WERI-Rb-1 (cell line): ENCODE measurements around the gene ELF5.

ENCODE experiments used
- DNase-seq: peaks from one replicate; pipeline ENCODE4 v3.0.0-alpha.2; 2020
- H3K27ac ChIP-seq: fragments of 250-450 bp; sonication (Bioruptor Pico); 2 replicates; pipeline ENCODE4 v1.5.1; 2020; ENCODE audit warnings: mild to moderate bottlenecking, moderate library complexity
- H3K27me3 ChIP-seq: fragments of 250-450 bp; sonication (Bioruptor Pico); 2 replicates; pipeline ENCODE4 v1.5.1; 2021; ENCODE audit warnings: mild to moderate bottlenecking, low read depth, moderate library complexity; ENCODE audit not compliant: insufficient read depth, severe bottlenecking
- H3K36me3 ChIP-seq: fragments of 250-450 bp; sonication (Bioruptor Pico); 2 replicates; pipeline ENCODE4 v1.5.1; 2020; ENCODE audit warnings: mild to moderate bottlenecking, moderate library complexity
- H3K4me3 ChIP-seq: 2 replicates; pipeline ENCODE4 v1.5.1; 2011; ENCODE audit warnings: low read depth, mild to moderate bottlenecking, control low read depth, low read length
- H3K9me3 ChIP-seq: fragments of 250-450 bp; sonication (Bioruptor Pico); 2 replicates; pipeline ENCODE4 v1.5.1; 2021; ENCODE audit warnings: mild to moderate bottlenecking, moderate library complexity; ENCODE audit not compliant: severe bottlenecking
- TF ChIP-seq, protein P1 (sequence below): IDR thresholded peaks from 2 replicates; pipeline ENCODE4 v1.5.1; 2011; ENCODE audit warnings: low read depth, mild to moderate bottlenecking, control low read depth, inconsistent platforms, low read length

Gene ELF5

DNA sequence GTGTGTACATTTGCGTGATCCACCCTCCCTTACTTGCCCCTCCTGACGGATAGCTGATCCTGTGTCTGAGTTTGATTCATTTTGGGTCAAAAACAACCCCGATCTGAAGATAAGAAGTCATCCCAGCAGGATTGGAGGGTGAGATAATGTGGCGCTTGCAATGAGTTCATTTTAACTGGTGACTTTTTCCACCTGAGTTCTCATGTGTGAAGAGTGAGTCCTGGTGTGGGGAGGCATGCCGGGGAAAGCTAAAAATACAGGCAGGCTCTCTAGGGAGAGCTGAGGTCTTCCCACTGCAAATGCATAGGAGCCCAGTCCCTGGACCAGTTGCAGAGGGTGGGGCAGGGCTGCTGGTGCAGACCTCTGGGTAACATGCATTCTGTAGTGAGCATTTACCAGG lies 35.7 kb upstream of the ELF5 start:
- TF ChIP-seq, protein P1, sequence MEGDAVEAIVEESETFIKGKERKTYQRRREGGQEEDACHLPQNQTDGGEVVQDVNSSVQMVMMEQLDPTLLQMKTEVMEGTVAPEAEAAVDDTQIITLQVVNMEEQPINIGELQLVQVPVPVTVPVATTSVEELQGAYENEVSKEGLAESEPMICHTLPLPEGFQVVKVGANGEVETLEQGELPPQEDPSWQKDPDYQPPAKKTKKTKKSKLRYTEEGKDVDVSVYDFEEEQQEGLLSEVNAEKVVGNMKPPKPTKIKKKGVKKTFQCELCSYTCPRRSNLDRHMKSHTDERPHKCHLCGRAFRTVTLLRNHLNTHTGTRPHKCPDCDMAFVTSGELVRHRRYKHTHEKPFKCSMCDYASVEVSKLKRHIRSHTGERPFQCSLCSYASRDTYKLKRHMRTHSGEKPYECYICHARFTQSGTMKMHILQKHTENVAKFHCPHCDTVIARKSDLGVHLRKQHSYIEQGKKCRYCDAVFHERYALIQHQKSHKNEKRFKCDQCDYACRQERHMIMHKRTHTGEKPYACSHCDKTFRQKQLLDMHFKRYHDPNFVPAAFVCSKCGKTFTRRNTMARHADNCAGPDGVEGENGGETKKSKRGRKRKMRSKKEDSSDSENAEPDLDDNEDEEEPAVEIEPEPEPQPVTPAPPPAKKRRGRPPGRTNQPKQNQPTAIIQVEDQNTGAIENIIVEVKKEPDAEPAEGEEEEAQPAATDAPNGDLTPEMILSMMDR: no peak
- no peak for DNase-seq
- Histone ChIP-seq H3K36me3 (no peaks in the 10 kb centered on the region), H3K27me3 (no peaks in the 10 kb centered on the region), H3K4me3 (no peak overlapping the region), H3K9me3 (no peaks in the 10 kb centered on the region), H3K27ac (no peak overlapping the region)

DNA sequence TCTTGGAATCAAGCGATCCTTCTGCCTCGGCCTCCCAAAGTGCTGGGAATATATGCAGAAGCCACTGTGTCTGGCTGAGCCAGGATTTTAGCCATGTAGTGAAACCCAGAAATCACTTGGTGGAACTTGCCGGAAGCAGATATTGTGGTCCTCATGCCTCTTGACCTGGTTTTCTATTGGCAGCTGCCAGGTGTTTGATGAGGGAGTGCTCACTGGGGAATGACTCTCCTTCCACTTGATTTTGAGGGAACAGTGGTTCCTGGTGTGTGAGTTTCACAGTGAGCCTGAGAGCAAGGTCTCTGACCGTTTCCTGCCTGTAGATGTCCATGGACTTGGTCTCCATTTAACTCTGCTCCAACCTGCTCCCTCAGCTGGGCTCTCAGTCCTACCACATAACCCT lies 34.7 kb upstream of the ELF5 start:
- Histone ChIP-seq H3K36me3 (no peaks in the 10 kb centered on the region), H3K4me3 (no peak overlapping the region), H3K27me3 (no peaks in the 10 kb centered on the region), H3K9me3 (no peaks in the 10 kb centered on the region), H3K27ac (no peak overlapping the region)
- DNase-seq: no peak
- TF ChIP-seq, protein P1: no peak

DNA sequence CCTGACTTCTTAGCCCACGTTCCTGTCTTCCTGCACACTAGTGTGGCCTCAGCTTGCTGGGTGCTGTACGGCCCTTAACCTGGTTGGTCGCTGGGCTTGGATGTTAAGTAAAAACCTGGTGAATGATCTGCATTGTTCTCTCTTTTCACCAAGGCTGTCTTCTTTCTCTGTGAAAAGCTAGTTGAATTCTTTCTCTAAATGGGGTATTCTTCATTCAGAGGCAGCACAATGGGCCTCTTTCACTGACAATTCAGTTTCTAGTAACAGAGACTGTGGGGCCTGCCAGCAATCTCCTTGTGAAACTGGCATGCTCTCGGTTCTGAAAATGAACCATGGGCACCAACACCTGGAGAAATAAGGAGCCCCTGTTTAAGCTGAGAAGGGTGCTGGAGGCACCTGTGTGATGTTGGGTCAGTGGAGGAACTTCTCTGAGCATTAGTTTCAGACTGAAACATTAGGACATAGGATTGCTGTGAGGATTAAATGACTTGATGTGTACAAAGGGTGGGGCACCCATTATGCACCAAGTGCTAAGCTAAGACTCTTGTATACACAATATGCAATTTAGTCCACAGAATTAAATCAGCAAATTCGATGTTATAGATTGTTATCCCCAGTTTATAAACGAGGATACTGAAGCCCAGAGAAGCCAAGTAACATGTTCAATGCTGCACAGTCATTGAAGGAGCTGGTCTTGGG lies 33.1 kb upstream of the ELF5 start:
- H3K36me3 ChIP-seq: no peaks in the 10 kb centered on the region
- no peak overlapping the region for H3K27ac ChIP-seq
- no peaks in the 10 kb centered on the region for H3K9me3 ChIP-seq
- H3K4me3 ChIP-seq: no peak overlapping the region
- DNase-seq: no peak
- H3K27me3 ChIP-seq: no peaks in the 10 kb centered on the region
- TF ChIP-seq, protein P1: no peak

DNA sequence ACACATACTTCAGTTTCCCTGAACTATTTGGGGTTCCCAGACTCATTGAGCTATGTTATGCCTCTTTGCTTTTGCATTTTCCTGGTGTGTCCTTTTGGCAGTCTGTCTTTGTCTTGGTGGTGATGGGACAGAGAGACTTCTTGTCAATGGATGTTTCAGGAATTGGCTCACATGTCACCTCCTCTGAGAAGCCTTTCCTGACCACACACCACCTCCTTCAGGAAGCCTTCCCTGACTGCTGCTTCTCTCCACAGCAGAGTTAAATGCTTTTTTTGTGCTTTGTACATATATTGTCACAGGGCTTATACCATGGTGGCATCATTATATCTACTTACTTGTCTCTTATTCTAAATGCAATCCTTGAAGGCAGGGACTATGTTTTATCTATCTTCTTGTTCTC lies 28.5 kb upstream of the ELF5 start:
- DNase-seq: no peak
- Histone ChIP-seq H3K27me3 (no peaks in the 10 kb centered on the region), H3K36me3 (no peaks in the 10 kb centered on the region), H3K9me3 (no peaks in the 10 kb centered on the region), H3K4me3 (no peak overlapping the region), H3K27ac (no peak overlapping the region)
- TF ChIP-seq, protein P1: no peak

DNA sequence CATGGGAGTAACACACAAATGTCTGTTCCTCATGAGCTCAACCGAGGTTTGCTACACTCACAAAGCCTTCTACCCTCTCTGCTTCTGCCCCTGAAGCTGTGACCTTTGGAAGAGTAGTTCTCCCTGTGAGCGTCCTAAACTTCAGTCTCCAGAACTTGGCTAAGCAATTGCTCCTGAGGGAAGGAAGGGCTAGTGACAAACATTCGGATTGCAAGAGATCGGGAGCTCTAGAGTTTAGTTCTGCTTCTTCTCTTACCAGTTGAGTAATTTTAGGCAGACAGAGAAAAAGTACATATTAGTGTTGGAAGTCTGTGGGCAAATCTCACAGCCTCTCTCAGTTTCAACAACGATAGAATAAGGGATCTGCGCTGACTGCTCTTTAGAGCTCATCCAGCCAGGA lies 27.3 kb upstream of the ELF5 start:
- H3K36me3 ChIP-seq: no peaks in the 10 kb centered on the region
- no peak overlapping the region for H3K4me3 ChIP-seq
- no peak for DNase-seq
- no peak overlapping the region for H3K27ac ChIP-seq
- TF ChIP-seq, protein P1: no peak
- no peaks in the 10 kb centered on the region for H3K27me3 ChIP-seq
- H3K9me3 ChIP-seq: no peaks in the 10 kb centered on the region

DNA sequence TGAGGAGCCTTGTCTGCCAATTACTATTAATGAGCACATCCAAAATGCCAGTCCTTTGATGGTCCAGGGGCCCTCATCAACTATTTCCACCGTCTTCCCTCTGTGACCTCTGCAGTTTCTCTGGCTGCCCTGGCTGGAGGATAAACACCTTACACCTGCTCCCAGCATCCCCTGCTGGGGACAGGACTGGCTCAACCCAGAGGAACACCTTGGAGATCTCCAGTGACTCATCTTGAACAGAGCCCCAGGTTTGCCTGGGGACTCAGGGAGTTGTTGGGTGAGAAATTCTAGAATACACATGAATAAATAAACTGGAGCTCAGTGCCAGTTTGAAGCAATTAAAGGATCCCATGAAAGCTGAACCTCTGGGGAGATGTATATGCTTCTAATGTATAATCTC lies 24.0 kb upstream of the ELF5 start:
- Histone ChIP-seq H3K9me3 (peaks cover 9% of the 10 kb centered on the region), H3K4me3 (no peak overlapping the region), H3K36me3 (no peaks in the 10 kb centered on the region), H3K27me3 (no peaks in the 10 kb centered on the region), H3K27ac (no peak overlapping the region)
- TF ChIP-seq, protein P1: no peak
- no peak for DNase-seq
